Mononuclear cell (primary cell): ENCODE results near the gene OPN1SW. TPM values are rescaled to one million over a fixed set of nuclear protein-coding genes. Genes with fewer than 3 reads are reported as not detected.

Experiments
- H3K27me3 ChIP-seq: 2 replicates; pipeline ENCODE4 v1.6.0; 2011; ENCODE audit warnings: low read length, control low read depth; ENCODE audit not compliant: insufficient read depth
- H3K4me1 ChIP-seq: 2 replicates; pipeline ENCODE4 v1.5.1; 2011; ENCODE audit warnings: mild to moderate bottlenecking, low read length, control low read depth; ENCODE audit not compliant: insufficient read depth
- H3K4me3 ChIP-seq: 2 replicates; pipeline ENCODE4 v1.5.1; 2011; ENCODE audit warnings: mild to moderate bottlenecking, low read length, moderate library complexity
- H3K9me3 ChIP-seq: 2 replicates; pipeline ENCODE4 v1.5.1; 2011; ENCODE audit warnings: low read depth, mild to moderate bottlenecking, control low read depth, low read length
- total RNA-seq: library from RNA; depleted of rRNA; stranded (reverse); fragments of >200 nt; gene quantifications from one replicate; pipeline ENCODE4 v1.2.3, GENCODE V29; 2012

The OPN1SW gene
- total RNA-seq, 1 donor: not detected

DNA sequence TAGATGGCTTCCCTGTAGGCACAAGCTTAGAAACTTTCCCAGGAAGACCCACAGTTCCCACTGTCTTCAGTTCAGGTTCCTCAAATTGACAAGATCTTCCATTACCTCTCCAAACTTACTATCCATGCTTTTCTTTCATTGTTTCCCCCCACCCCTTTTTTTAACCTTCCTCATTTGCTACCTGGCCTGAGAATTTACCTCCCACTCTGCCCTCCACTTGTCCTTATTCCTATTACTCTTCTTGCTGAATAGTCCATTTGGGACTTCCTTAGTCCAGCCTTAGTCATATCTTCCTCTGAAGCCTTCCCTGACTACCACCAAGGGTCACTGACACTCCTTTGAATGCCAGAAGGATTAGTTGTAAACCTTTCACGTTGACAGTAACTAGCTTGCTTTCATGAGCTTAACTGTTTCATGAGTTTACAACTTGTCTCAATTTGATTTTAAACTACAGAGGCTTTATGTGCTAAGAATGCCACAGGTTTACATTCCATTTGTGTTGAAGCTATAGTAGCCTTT is 37.7 kb downstream of the OPN1SW start:
- H3K4me3 ChIP-seq: no peak overlapping the region
- no peaks in the 10 kb centered on the region for H3K27me3 ChIP-seq
- no peaks in the 10 kb centered on the region for H3K9me3 ChIP-seq
- peaks cover 36% of the 10 kb centered on the region for H3K4me1 ChIP-seq

DNA sequence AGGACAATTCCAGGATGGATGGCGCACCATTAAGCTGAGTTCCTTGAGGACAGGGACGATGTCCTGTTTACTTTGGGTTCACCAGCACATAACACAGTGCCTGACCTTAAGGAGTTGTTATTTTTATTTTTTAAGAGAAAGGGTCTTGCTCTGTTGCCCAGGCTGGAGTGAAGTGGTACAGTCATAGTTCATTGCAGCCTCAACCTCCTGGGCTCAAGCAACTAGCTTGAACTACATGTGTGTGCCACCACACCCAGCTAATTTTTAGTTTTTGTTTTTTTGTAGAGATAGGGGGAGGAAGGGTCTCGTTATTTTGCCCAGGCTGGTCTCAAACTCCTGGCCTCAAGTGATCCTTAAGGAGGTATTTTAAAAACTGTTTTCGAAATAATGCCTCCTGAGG is 38.2 kb downstream of the OPN1SW start:
- Histone ChIP-seq H3K4me3 (no peak overlapping the region), H3K9me3 (no peaks in the 10 kb centered on the region), H3K4me1 (peaks cover 36% of the 10 kb centered on the region), H3K27me3 (no peaks in the 10 kb centered on the region)

DNA sequence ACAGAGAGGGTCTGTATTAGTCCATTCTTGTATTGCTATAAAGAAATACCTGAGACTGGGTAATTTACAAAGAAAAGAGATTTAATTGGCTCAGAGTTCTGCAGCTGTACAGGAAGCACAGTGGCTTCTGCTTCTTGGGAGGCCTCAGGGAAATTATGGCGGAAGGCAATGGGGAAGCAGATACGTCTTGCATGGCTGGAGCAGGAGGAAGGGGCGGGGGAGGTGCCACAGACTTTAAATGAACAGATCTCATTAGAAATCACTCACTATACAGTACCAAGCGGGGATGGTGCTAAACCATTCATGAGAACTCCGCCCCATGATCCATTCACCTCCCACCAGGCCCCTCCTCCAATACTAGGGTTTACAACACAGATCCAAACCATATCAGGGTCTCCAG is 40.2 kb downstream of the OPN1SW start:
- H3K4me1 ChIP-seq: peaks cover 28% of the 10 kb centered on the region
- H3K4me3 ChIP-seq: no peak overlapping the region
- no peaks in the 10 kb centered on the region for H3K27me3 ChIP-seq
- no peaks in the 10 kb centered on the region for H3K9me3 ChIP-seq

DNA sequence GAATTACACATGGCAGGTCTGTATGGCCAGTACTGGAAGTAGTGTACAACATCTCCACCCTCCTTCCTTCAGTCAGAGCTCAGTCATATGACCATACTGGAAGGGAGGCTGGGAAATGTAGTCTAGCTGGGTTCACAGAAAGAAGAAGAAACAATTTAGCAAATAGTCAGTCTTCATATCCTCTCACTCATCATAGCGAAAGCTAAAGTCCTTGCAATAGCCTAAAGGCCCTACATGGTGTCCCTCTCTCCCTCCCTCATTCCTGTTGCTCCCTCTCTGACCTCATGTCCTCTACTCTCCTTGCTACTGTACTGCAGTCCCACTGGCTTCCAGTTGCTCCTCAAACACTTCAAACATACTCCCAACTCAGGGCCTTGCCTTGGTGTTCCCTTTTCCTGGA is 40.7 kb downstream of the OPN1SW start:
- no peaks in the 10 kb centered on the region for H3K27me3 ChIP-seq
- H3K4me1 ChIP-seq: peaks cover 22% of the 10 kb centered on the region
- H3K4me3 ChIP-seq: no peak overlapping the region
- no peaks in the 10 kb centered on the region for H3K9me3 ChIP-seq

DNA sequence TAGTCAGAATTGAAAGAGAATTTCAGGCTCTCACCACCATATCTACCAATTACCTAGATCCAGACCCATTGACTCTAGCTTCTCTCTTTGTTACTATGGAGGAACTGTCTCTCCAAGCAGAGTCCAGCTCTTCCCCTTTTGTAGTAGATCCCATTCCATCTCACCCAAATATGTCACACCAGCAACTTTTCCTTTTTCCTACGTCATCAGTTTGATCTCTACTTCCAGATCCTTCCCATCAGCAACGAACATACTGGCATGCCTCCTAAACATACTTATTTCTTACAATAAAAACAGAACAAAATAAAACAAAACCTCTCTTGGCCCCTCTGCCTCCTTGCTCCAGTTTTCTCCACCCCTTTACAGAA is 42.3 kb downstream of the OPN1SW start:
- no peak overlapping the region for H3K4me3 ChIP-seq
- H3K27me3 ChIP-seq: no peaks in the 10 kb centered on the region
- peaks cover 14% of the 10 kb centered on the region for H3K4me1 ChIP-seq
- no peaks in the 10 kb centered on the region for H3K9me3 ChIP-seq

- Histone ChIP-seq H3K4me1 (peaks cover 14% of the 10 kb centered on the region), H3K4me3 (no peak overlapping the region), H3K9me3 (no peaks in the 10 kb centered on the region), H3K27me3 (no peaks in the 10 kb centered on the region)
These were observed 42.9 kb downstream of the OPN1SW start for GRCh38 chr7:128732521-128733277.

DNA sequence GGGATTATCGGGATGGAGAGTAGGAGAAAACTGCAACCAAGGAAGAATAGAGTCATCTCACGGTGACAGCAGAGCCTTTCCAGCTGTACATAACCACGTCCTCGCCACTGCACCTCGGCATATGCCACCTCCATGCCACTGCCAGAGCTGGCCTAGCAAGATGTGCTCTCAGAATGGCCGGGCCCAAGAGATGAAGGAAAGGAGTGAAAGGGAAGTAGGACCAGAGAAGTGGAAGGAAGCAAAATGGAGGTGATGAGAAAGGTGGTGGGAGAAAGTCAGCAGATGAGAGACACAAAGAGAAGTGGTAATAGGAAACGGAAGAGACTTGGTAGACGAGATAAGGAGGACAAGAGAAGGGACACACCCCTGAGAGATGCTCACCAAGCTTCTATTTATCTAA is 44.4 kb downstream of the OPN1SW start:
- Histone ChIP-seq H3K4me1 (peaks cover 14% of the 10 kb centered on the region), H3K4me3 (no peak overlapping the region), H3K9me3 (no peaks in the 10 kb centered on the region), H3K27me3 (no peaks in the 10 kb centered on the region)

DNA sequence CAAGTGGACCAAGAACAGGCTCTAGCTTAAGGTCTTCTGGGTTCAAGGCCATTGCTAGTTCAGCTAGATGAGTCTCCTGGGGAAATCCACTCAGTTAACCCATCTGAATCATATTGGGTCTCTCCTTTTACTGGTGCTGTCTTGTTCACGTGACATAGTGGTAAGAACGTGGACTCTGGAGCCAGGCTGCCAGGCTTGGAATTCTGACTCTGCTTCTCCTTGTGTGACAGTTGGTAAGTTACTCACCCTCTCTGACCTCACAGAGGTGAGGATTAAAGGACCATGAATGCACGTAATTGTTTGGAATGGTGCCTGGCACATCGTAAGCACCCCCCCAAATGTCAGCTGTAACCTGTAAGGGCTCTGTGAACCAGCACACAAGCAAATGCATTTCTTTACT is 46.1 kb downstream of the OPN1SW start:
- no peaks in the 10 kb centered on the region for H3K9me3 ChIP-seq
- no peaks in the 10 kb centered on the region for H3K4me1 ChIP-seq

GRCh38 chr7:128728598-128728997 is 47.0 kb downstream of the OPN1SW start:
- Histone ChIP-seq H3K4me3 (no peak overlapping the region), H3K9me3 (no peaks in the 10 kb centered on the region), H3K27me3 (no peaks in the 10 kb centered on the region), H3K4me1 (no peaks in the 10 kb centered on the region)

More for the DNA sequence above, 46.1 kb downstream of the OPN1SW start:
- Histone ChIP-seq H3K27me3 (no peaks in the 10 kb centered on the region), H3K4me3 (no peak overlapping the region)

DNA sequence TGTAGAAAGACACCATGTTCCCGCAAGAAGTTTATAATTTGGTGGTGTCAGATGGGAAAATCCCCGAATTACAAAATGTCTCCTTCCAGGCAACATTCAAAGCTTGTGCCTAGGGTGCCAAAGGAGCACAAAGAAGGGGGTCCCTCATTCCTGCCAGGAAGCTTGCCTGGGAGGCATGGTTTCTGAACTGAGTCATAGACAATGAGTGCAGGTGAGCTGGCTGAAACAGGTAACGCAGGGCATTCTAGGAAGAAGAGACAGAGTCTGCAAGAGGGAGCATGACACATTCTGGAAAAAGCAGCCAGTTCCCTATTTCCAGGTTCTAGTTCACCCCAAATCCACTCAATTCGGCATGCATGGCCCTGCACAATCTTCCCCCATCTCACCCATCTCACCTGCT is 48.4 kb downstream of the OPN1SW start:
- H3K4me1 ChIP-seq: no peaks in the 10 kb centered on the region
- H3K4me3 ChIP-seq: no peak overlapping the region
- H3K9me3 ChIP-seq: no peaks in the 10 kb centered on the region
- H3K27me3 ChIP-seq: no peaks in the 10 kb centered on the region

DNA sequence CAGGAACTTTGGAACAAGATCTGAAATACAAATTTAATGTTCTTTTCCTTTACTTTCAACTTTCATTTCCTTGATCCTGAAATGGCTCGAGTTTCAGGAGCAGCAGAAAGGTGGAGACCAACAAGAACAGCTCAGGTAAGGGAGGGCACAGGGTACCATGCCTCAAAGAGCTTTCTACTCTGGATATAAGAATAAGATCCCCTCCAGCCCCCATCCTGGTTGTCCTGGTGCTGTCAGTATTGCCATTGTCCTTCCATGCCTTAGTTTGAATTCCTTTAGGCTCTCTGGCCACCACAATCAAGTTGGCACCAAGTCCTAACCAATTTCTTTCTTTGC is 48.9 kb downstream of the OPN1SW start:
- Histone ChIP-seq H3K9me3 (no peaks in the 10 kb centered on the region), H3K4me3 (no peak overlapping the region), H3K27me3 (no peaks in the 10 kb centered on the region), H3K4me1 (no peaks in the 10 kb centered on the region)

DNA sequence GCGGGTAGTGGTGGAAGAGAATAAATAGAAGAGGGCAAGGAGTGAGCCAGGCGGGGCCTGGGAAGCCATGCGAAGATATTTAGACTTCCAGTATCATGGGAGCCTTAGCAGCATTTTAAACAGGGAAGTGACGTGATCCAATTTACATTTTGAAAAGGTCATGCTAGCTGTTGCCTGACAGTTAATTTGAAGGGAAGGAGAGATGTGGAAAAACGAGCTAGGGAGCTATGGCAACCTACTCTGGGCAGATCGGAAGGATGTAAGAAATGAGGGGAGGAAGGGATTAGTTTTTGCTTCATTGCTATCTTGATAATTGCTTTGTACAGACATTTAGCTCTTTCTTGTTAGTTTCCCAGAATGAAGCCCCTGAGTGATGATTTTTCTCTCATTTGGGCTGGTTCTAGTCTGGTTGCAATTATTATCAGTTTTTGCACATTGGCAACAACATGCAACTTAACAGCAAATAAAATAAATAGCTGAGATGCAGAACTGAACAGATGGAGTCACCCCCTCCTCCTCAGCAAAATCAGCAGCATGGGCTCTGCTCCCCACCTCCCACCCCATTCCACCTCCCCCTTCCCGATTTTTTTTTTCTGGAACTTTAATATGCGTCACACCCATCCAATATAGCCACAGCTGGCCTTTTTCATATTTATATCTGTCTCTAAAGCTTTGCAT is 49.4 kb downstream of the OPN1SW start:
- H3K9me3 ChIP-seq: no peaks in the 10 kb centered on the region
- H3K4me1 ChIP-seq: no peaks in the 10 kb centered on the region
- no peak overlapping the region for H3K4me3 ChIP-seq
- no peaks in the 10 kb centered on the region for H3K27me3 ChIP-seq

DNA sequence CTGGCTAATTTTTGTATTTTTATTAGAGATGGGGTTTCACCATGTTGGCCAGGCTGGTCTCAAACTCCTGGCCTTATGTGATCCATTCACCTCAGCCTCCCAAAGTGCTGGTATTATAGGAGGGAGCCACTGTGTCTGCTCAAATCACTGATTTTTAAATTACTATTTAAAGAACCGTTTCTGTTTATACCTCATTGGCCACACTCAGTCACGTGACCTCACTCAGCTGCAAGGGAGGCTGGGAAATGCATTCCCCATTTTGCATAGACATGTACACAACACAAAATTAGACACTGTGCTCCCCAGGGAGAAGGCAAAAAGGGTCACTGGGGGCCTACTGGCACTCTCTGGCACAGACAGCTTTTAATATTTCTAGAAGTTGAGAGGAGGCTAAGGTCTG is 50.1 kb downstream of the OPN1SW start:
- Histone ChIP-seq H3K4me3 (no peak overlapping the region), H3K9me3 (no peaks in the 10 kb centered on the region), H3K4me1 (no peaks in the 10 kb centered on the region), H3K27me3 (no peaks in the 10 kb centered on the region)

DNA sequence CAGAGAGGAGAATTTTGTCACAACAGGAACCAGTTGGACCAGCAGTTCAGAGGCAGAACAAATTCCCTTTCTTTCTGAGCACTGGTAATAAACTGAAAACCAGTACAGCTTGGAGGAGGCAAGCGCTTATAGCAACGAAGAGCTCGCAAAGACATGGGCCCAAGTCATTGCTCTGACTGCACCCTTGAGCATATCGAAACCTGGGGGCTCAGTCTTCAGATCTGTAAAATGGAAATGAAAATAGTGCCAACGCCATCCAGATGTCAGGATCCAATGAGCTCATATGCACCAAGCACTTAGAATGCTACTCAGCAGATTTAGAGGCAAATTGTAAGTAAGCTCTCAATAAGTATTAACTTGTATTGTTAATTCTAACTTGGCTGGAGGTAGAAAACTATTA is 50.9 kb downstream of the OPN1SW start:
- Histone ChIP-seq H3K4me1 (no peaks in the 10 kb centered on the region), H3K9me3 (no peaks in the 10 kb centered on the region), H3K27me3 (no peaks in the 10 kb centered on the region), H3K4me3 (no peak overlapping the region)
